Measurements from ENCODE around the gene ADAMTS12.

Gene ADAMTS12

GRCh38 chr5:33774341-33774740 lies 117.4 kb downstream of the ADAMTS12 start:
- in situ Hi-C loops (cut with MboI; ENCODE audit: low pct_unique_long_range_greater_than_20kb, low sequenced_read_pairs): no loop called here
- DNase-seq: no peak

- no peak for DNase-seq
- in situ Hi-C loops (cut with MboI; ENCODE audit: low pct_unique_long_range_greater_than_20kb, low sequenced_read_pairs): no loop called here
These were observed 119.4 kb downstream of the ADAMTS12 start for GRCh38 chr5:33772380-33772897.

DNA sequence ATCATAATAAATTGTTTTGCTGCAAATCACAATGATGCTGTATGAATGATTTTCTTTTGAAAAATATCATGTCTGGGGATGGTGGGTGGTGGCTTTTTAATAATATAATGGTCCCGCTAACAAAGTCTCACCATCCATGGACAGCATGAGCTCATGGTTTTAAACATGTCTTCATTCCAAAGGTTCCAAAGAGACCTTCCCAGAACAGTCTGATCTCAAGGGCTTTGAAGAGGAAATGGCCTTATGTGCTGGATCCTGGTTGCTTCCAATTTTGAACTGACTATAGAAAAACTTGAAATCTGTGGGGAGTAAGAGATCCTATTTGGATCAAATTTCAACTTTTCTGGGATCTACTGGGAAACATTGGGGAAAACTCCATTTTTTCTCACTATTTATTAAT lies 121.8 kb downstream of the ADAMTS12 start:
- in situ Hi-C loops (cut with MboI; ENCODE audit: low pct_unique_long_range_greater_than_20kb, low sequenced_read_pairs): no loop called here
- no peak for DNase-seq

DNA sequence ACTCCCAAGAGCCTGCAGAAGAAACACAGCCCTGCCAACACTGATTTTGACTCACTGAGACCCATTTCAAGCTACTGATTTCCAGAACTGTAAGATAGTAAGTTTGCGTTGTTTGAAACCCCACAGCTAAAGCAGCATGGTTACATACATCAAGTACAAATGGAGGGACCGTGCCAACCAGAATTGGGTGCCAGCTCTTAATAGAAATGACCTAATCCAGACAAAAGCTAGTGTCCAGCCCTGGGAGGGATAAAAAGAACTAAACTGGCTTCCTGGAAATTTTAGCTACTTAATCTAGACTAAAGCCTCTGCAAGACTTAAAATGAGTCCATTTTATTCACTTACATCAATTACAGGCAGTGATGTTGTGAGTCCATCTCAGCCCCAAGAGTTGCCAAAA lies 122.6 kb downstream of the ADAMTS12 start:
- no peak for DNase-seq
- in situ Hi-C loops (cut with MboI; ENCODE audit: low pct_unique_long_range_greater_than_20kb, low sequenced_read_pairs): no loop called here

- no peak for DNase-seq
- in situ Hi-C loops (cut with MboI; ENCODE audit: low pct_unique_long_range_greater_than_20kb, low sequenced_read_pairs): no loop called here
These were observed 125.8 kb downstream of the ADAMTS12 start for GRCh38 chr5:33766023-33766422.

DNA sequence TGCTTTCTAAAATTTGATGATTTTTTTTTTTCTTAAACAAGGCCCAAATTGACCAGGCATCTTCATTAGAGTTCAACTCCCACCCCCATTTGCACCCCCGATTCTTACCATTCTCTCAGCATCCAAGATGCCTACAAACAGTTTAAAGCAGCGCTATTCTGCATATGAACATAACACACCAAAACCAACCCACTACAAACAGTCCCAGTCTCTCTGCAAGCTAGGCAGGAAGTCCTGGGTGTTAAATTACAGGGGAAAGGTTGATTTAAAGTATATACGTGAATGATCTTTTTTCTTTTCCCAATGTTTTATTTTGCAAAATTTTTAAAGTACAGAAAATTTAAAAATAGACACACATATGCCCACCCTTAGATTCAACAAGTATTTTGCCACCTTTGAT lies 127.0 kb downstream of the ADAMTS12 start:
- in situ Hi-C loops (cut with MboI; ENCODE audit: low pct_unique_long_range_greater_than_20kb, low sequenced_read_pairs): no loop called here
- no peak for DNase-seq

GRCh38 chr5:33763435-33763834 lies 128.4 kb downstream of the ADAMTS12 start:
- no peak for DNase-seq
- in situ Hi-C loops (cut with MboI; ENCODE audit: low pct_unique_long_range_greater_than_20kb, low sequenced_read_pairs): no loop called here

- in situ Hi-C loops (cut with MboI; ENCODE audit: low pct_unique_long_range_greater_than_20kb, low sequenced_read_pairs): no loop called here
- no peak for DNase-seq
These were observed 128.9 kb downstream of the ADAMTS12 start for GRCh38 chr5:33762859-33763258.

- in situ Hi-C loops (cut with MboI; ENCODE audit: low pct_unique_long_range_greater_than_20kb, low sequenced_read_pairs): no loop called here
- no peak for DNase-seq
These were observed 130.7 kb downstream of the ADAMTS12 start for GRCh38 chr5:33761139-33761538.

- in situ Hi-C loops (cut with MboI; ENCODE audit: low pct_unique_long_range_greater_than_20kb, low sequenced_read_pairs): no loop called here
- no peak for DNase-seq
These were observed 133.1 kb downstream of the ADAMTS12 start for GRCh38 chr5:33758737-33759136.

GRCh38 chr5:33756491-33756890 lies 135.3 kb downstream of the ADAMTS12 start:
- in situ Hi-C loops (cut with MboI; ENCODE audit: low pct_unique_long_range_greater_than_20kb, low sequenced_read_pairs): no loop called here
- no peak for DNase-seq

DNA sequence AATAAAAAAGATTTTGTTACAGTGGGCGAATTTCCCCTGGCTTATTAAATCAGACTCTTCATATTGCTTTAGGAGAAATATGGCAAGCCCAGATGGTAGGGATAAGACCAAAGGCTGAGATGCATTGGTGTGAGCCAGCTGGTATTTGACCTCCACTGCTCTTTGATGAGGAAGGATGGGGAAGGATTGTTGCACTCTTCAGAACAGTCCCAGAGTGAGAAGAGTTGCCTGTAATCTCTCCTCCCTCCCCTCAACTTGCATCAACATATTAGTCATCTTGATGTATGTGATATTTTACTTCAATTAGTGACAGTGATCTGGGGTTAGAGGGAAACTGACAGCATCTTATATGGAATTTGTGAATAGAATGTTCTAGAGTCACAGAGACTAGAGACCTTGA lies 136.6 kb downstream of the ADAMTS12 start:
- in situ Hi-C loops (cut with MboI; ENCODE audit: low pct_unique_long_range_greater_than_20kb, low sequenced_read_pairs): no loop called here
- DNase-seq: no peak

GRCh38 chr5:33753704-33754103 lies 138.1 kb downstream of the ADAMTS12 start:
- DNase-seq: no peak
- in situ Hi-C loops (cut with MboI; ENCODE audit: low pct_unique_long_range_greater_than_20kb, low sequenced_read_pairs): no loop called here

GRCh38 chr5:33748754-33749153 lies 143.0 kb downstream of the ADAMTS12 start:
- no peak for DNase-seq
- in situ Hi-C loops (cut with MboI; ENCODE audit: low pct_unique_long_range_greater_than_20kb, low sequenced_read_pairs): no loop called here

- in situ Hi-C loops (cut with MboI; ENCODE audit: low pct_unique_long_range_greater_than_20kb, low sequenced_read_pairs): no loop called here
- DNase-seq: no peak
These were observed 146.6 kb downstream of the ADAMTS12 start for GRCh38 chr5:33745101-33745770.

DNA sequence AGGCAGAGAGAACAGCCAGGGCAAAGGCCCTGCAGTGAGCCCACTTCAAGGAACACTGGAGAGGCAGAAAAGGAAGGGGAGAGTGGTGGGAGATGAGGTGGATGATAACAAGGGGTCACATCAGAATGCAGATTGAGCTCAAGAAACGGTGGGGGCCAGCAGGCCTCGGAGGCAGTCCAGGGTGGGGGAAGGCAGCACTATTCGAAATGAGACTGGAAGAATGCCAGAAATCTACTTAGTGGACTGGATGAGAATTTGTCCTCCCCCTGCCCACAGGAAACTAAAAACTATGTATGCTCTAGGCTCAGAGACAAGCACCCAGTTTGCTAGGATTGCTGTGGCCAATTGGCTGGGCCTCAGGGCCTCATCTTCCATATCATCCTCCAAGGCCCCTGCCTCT lies 148.7 kb downstream of the ADAMTS12 start:
- in situ Hi-C loops (cut with MboI; ENCODE audit: low pct_unique_long_range_greater_than_20kb, low sequenced_read_pairs): no loop called here
- no peak for DNase-seq

- in situ Hi-C loops (cut with MboI; ENCODE audit: low pct_unique_long_range_greater_than_20kb, low sequenced_read_pairs): no loop called here
- no peak for DNase-seq
These were observed 149.6 kb downstream of the ADAMTS12 start for GRCh38 chr5:33742181-33742580.

GRCh38 chr5:33738967-33739366 lies 152.8 kb downstream of the ADAMTS12 start:
- DNase-seq: no peak
- in situ Hi-C loops (cut with MboI; ENCODE audit: low pct_unique_long_range_greater_than_20kb, low sequenced_read_pairs): no loop called here

GRCh38 chr5:33738097-33738496 lies 153.7 kb downstream of the ADAMTS12 start:
- no peak for DNase-seq
- in situ Hi-C loops (cut with MboI; ENCODE audit: low pct_unique_long_range_greater_than_20kb, low sequenced_read_pairs): no loop called here

DNA sequence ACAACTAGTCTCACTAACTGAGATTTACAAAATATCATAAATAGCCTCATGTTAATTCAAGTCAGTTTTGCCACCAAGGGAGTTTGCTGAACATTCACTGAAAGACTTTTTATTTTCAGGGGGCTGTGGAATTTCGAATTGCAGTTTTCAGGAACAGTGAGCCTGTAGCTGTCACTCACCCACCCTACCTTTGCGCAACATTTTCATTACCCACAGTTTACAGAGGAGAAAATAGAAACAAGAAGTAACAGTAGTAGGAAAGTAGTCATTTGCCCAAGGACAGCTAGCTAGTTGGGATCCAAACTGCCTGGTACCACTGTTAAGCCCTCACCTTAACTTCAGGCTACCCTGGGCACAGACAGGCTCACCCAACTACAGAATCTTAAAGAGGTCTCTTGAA lies 154.1 kb downstream of the ADAMTS12 start:
- in situ Hi-C loops (cut with MboI; ENCODE audit: low pct_unique_long_range_greater_than_20kb, low sequenced_read_pairs): no loop called here
- no peak for DNase-seq

DNA sequence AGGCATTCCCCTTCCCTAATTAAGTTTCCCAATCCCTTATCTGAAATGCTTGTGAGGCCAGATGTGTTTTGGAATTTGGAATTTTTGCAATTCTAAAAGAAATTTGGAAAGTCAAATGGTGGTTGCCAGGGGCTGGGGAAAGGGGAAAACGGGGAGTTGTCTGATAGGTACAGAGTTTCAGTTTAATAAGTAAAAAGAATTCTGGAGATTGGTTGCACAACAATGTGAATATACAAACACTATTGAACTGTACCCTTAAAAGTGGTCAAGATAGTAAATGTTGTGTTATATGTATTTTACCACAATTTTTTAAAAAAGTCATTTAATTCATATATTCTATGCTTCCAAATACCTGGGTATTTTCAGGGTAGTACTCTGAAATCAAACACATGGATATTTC lies 154.5 kb downstream of the ADAMTS12 start:
- in situ Hi-C loops (cut with MboI; ENCODE audit: low pct_unique_long_range_greater_than_20kb, low sequenced_read_pairs): no loop called here

More for the DNA sequence above, 154.5 kb downstream of the ADAMTS12 start:
- DNase-seq: no peak

Measured in KBM-7 (cell line).